H1 (cell line): ENCODE measurements around the gene VWCE. TPM values are rescaled to one million over a fixed set of nuclear protein-coding genes. Genes with fewer than 3 reads are reported as not detected.
A peak's percentile ranks its signal among the peaks of the same experiment; 100 is the strongest.

Source experiments
- JUND ChIP-seq: IDR thresholded peaks from 2 replicates; pipeline ENCODE4 v1.6.1; 2011; ENCODE audit warnings: mild to moderate bottlenecking, improper control_type of control experiment, low read length
- KDM1A ChIP-seq: fragments of 200-600, 300-600 bp; sonication (generic); IDR thresholded peaks from 2 replicates; pipeline ENCODE4 v1.7.1; 2016; ENCODE audit warnings: mild to moderate bottlenecking, low read length, borderline replicate concordance
- POLR2A ChIP-seq, 2 experiments: IDR thresholded peaks; 1 replicate in 1 of 2; 2 replicates in 1 of 2; pipeline ENCODE4 v1.6.1; 2011; ENCODE audit warnings: low read depth in 2 of 2, low read length in 2 of 2, mild to moderate bottlenecking in 2 of 2; ENCODE audit errors: control extremely low read depth in 1 of 2
- SP2 ChIP-seq: IDR thresholded peaks from 2 replicates; pipeline ENCODE4 v1.6.1; 2012; ENCODE audit warnings: mild to moderate bottlenecking, low read length, inconsistent platforms
- polyA plus RNA-seq, 7 experiments: library from polyadenylated mRNA; depleted of rRNA in 3 of 7; stranded (reverse) in 5 of 7; unstranded in 2 of 7; fragments of >200 nt in 5 of 7; fragments of 200-250 nt in 2 of 7; gene quantifications; 1 replicate in 5 of 7; 2 replicates in 1 of 7; 4 replicates in 1 of 7; pipeline versions ENCODE4 v1.2.1 to v1.2.3, GENCODE V29; 2011 to 2013; ENCODE audit warnings: missing spikeins in 2 of 7, mixed read lengths in 2 of 7
- total RNA-seq: library from RNA; stranded (reverse); fragmentation: NEBNext Ultra II Directional; extraction: Animal tissue kit (Norgen Biotek cat#: 25700); gene quantifications from 2 replicates; pipeline ENCODE4 v1.2.1, GENCODE V29; 2021

VWCE gene
- total and polyA plus RNA-seq, 2 of the 8 experiments (the other 6 are each of a cell fraction or from before 2014, with no cell fraction given), result 9.5 to 12.3 TPM

GRCh38 chr11:61333550-61334433 lies 38.7 kb upstream of the VWCE start (continued):
- no peak for TF ChIP-seq SP2
- no peak for TF ChIP-seq JUND
- no peak for TF ChIP-seq POLR2A (IDR thresholded peaks at IDR 0.05; ENCODE audit: control extremely low read depth in 1 of 2, low read depth in 2 of 2, low read length in 2 of 2)
- TF ChIP-seq KDM1A, result peak; percentile 97
